IMR-90 (cell line): ENCODE data around the gene TRIM38. TPM values are rescaled to one million over a fixed set of nuclear protein-coding genes. Genes with fewer than 3 reads are reported as not detected.

ENCODE experiments used
- ATAC-seq: fragments of 200-7000 bp; cut with Tn5 transposase; 2 replicates; pipeline ENCODE4 v1.9.1; 2020; ENCODE audit warnings: low read depth, mild to moderate bottlenecking, moderate library complexity
- BruUV-seq: library from RNA; stranded (reverse); fragments of 400-500 nt; replicated peaks from 2 replicates; lab custom pipeline; 2021; lab: Mats Ljungman, UMichigan
- CTCF ChIA-PET: fragments of 300-600 bp; formaldehyde crosslinking; extraction: SDS; loops from one replicate; lab custom pipeline; 2021; ENCODE audit warnings: antibody characterized with exemption; lab: Yijun Ruan, JAX
- POLR2A ChIA-PET: fragments of 300-600 bp; sonication (Branson Sonifier 250); formaldehyde crosslinking; loops from one replicate; lab custom pipeline; 2022; ENCODE audit warnings: antibody characterized with exemption; ENCODE audit not compliant: unreplicated experiment; lab: Charles Lee
- DNase-seq: peaks from one replicate; pipeline ENCODE4 v3.0.0; 2013
- H2AFZ ChIP-seq: replicated peaks from 2 replicates; pipeline ENCODE3; 2013; ENCODE audit warnings: low read length, mild to moderate bottlenecking; ENCODE audit not compliant: poor library complexity
- H2AK5ac ChIP-seq: 2 replicates; pipeline ENCODE4 v1.6.1; 2013; ENCODE audit warnings: low read depth, low read length, inconsistent platforms
- H2AK9ac ChIP-seq: replicated peaks from 2 replicates; pipeline ENCODE3; 2013; ENCODE audit warnings: mild to moderate bottlenecking, low read depth, low read length, moderate library complexity; ENCODE audit not compliant: poor library complexity
- H2BK120ac ChIP-seq: 2 replicates; pipeline ENCODE4 v1.6.1; 2013; ENCODE audit warnings: low read depth, low read length, inconsistent platforms
- H2BK15ac ChIP-seq: 3 replicates; pipeline ENCODE4 v1.6.1; 2013; ENCODE audit warnings: low read depth, low read length, inconsistent platforms
- H2BK20ac ChIP-seq: 2 replicates; pipeline ENCODE4 v1.6.1; 2013; ENCODE audit warnings: low read depth, mild to moderate bottlenecking, inconsistent platforms, low read length, moderate library complexity
- H2BK5ac ChIP-seq: 2 replicates; pipeline ENCODE4 v1.6.1; 2013; ENCODE audit warnings: mild to moderate bottlenecking, low read depth, low read length, inconsistent platforms; ENCODE audit not compliant: poor library complexity, severe bottlenecking
- H3K14ac ChIP-seq: replicated peaks from 2 replicates; pipeline ENCODE4 v1.6.1; 2013; ENCODE audit warnings: low read depth, low read length, inconsistent platforms
- H3K18ac ChIP-seq: 2 replicates; pipeline ENCODE4 v1.6.1; 2013; ENCODE audit warnings: low read depth, low read length, control low read depth
- H3K23ac ChIP-seq: 2 replicates; pipeline ENCODE4 v1.6.1; 2013; ENCODE audit warnings: low read depth, low read length, inconsistent platforms
- H3K27ac ChIP-seq: 2 replicates; pipeline ENCODE4 v1.5.1; 2013; ENCODE audit warnings: mild to moderate bottlenecking, control low read depth, low read length; ENCODE audit not compliant: insufficient read depth
- H3K27me3 ChIP-seq: 2 replicates; pipeline ENCODE4 v1.6.1; 2013; ENCODE audit warnings: low read length; ENCODE audit not compliant: control insufficient read depth, insufficient read depth
- H3K36me3 ChIP-seq: 2 replicates; pipeline ENCODE4 v1.6.1; 2013; ENCODE audit warnings: low read length, mixed read lengths; ENCODE audit not compliant: control insufficient read depth, insufficient read depth
- H3K4ac ChIP-seq: 2 replicates; pipeline ENCODE4 v1.6.1; 2013; ENCODE audit warnings: low read depth, low read length, inconsistent platforms
- H3K4me1 ChIP-seq: 2 replicates; pipeline ENCODE4 v1.6.1; 2013; ENCODE audit warnings: low read length, mixed read lengths; ENCODE audit not compliant: control insufficient read depth, insufficient read depth
- H3K4me2 ChIP-seq: 2 replicates; pipeline ENCODE4 v1.6.1; 2013; ENCODE audit warnings: low read depth, mild to moderate bottlenecking, control low read depth, low read length, moderate library complexity
- H3K4me3 ChIP-seq: 2 replicates; pipeline ENCODE4 v1.5.1; 2013; ENCODE audit warnings: low read depth, mild to moderate bottlenecking, control low read depth, low read length, moderate library complexity; ENCODE audit not compliant: insufficient read depth
- H3K56ac ChIP-seq: 2 replicates; pipeline ENCODE4 v1.6.1; 2013; ENCODE audit warnings: low read length, inconsistent platforms; ENCODE audit not compliant: insufficient read depth; ENCODE audit errors: extremely low read depth
- H3K79me1 ChIP-seq, 2 experiments: 2 replicates each; pipeline ENCODE4 v1.6.1; 2013; ENCODE audit warnings: low read length in 2 of 2, inconsistent platforms in 1 of 2, low read depth in 1 of 2
- H3K9ac ChIP-seq: 2 replicates; pipeline ENCODE4 v1.6.1; 2013; ENCODE audit warnings: low read depth, low read length, control low read depth
- H3K9me1 ChIP-seq: 2 replicates; pipeline ENCODE4 v1.6.1; 2013; ENCODE audit warnings: low read length, inconsistent platforms; ENCODE audit not compliant: insufficient read depth
- H3K9me3 ChIP-seq: 2 replicates; pipeline ENCODE4 v1.6.1; 2013; ENCODE audit warnings: low read length; ENCODE audit not compliant: control insufficient read depth, insufficient read depth
- H4K20me1 ChIP-seq: 2 replicates; pipeline ENCODE4 v1.6.1; 2013; ENCODE audit warnings: low read length, inconsistent platforms; ENCODE audit not compliant: insufficient read depth
- H4K5ac ChIP-seq: 2 replicates; pipeline ENCODE4 v1.6.1; 2013; ENCODE audit warnings: mild to moderate bottlenecking, low read depth, low read length, control low read depth
- H4K8ac ChIP-seq, 2 experiments: 2 replicates each; pipeline ENCODE4 v1.6.1; 2013; ENCODE audit warnings: low read depth in 2 of 2, low read length in 2 of 2, control low read depth in 1 of 2, inconsistent platforms in 1 of 2
- H4K91ac ChIP-seq: 2 replicates; pipeline ENCODE4 v1.6.1; 2013; ENCODE audit warnings: low read depth, low read length, inconsistent platforms; ENCODE audit not compliant: insufficient read depth
- BHLHE40 ChIP-seq: fragments of 150-350 bp; IDR thresholded peaks from 2 replicates; pipeline ENCODE4 v1.6.1; 2016; ENCODE audit warnings: mild to moderate bottlenecking, low read depth, low read length
- FOS ChIP-seq: fragments of 150-350 bp; IDR thresholded peaks from 2 replicates; pipeline ENCODE4 v1.6.1; 2016; ENCODE audit warnings: low read depth, low read length
- MXI1 ChIP-seq: IDR thresholded peaks from 2 replicates; pipeline ENCODE4 v1.6.1; 2012; ENCODE audit warnings: low read depth, mild to moderate bottlenecking, low read length, moderate library complexity, borderline replicate concordance
- NFE2L2 ChIP-seq: fragments of 150-350 bp; IDR thresholded peaks from 2 replicates; pipeline ENCODE4 v1.6.1; 2016; ENCODE audit warnings: low read depth, mild to moderate bottlenecking, low read length
- RAD21 ChIP-seq: IDR thresholded peaks from 2 replicates; pipeline ENCODE4 v1.6.1; 2012; ENCODE audit warnings: low read length, improper control_type of control experiment
- WGBS, 2 experiments: methylation state at CpG; one replicate each; pipeline versions ENCODE4 v1.1.5 to v1.1.7; 2013; ENCODE audit warnings: missing lambda C conversion rate in 2 of 2; ENCODE audit not compliant: insufficient read length in 1 of 2; ENCODE audit errors: extremely low coverage in 2 of 2; 5-methylcytosine and 5-hydroxymethylcytosine counted together
- dilution Hi-C: fragments of 300-500 bp; cut with HindIII; formaldehyde crosslinking; loops from one replicate; pipeline ENCODE4 v1.14.3; 2018; ENCODE audit warnings: low sequenced_read_pairs; ENCODE audit not compliant: unreplicated experiment
- in situ Hi-C: fragments of 300-500 bp; cut with MboI; formaldehyde crosslinking; loops from 3 replicates; pipeline ENCODE4 v1.14.3; 2019; ENCODE audit warnings: low sequenced_read_pairs, inconsistent platforms, mixed read lengths
- intact Hi-C: fragments of 100-400 bp; cut with micrococcal nuclease; formaldehyde crosslinking; loops from 2 replicates; pipeline ENCODE4 v1.10.0; 2022
- polyA plus RNA-seq, 3 experiments: library from polyadenylated mRNA; depleted of rRNA; stranded (reverse); fragments of >200 nt; gene quantifications; 2 replicates each; pipeline ENCODE4 v1.2.3, GENCODE V29; 2012; ENCODE audit warnings: low replicate concordance in 1 of 3
- total RNA-seq: library from RNA; depleted of rRNA; stranded (reverse); fragments of >200 nt; gene quantifications from 2 replicates; pipeline ENCODE4 v1.2.3, GENCODE V29; 2012

The TRIM38 gene
- total and polyA plus RNA-seq, 2 of the 4 experiments (the other 2 are of a cell fraction), result 4.1 to 6.3 TPM

- TF ChIP-seq RAD21, result no peak
- TF ChIP-seq BHLHE40, result peak; percentile 2; the same call in 1 of the 2 replicates
- TF ChIP-seq MXI1, result peak; percentile 73; the same call in 1 of the 2 replicates
Observed at GRCh38 chr6:26031595-26032339, 69.2 kb downstream of the TRIM38 start (continued).

GRCh38 chr6:26032340-26033084, 69.9 kb downstream of the TRIM38 start:
- H4K8ac ChIP-seq, result peak overlapping the region; percentile 39 to 79
- peak overlapping the region; percentile 92 for H3K27ac ChIP-seq
- no CpG with 5 or more reads among the region's 19 CpGs for WGBS, 2 experiments
- H3K4me1 ChIP-seq, result no peaks in the 10 kb centered on the region
- no peaks in the 10 kb centered on the region for H4K20me1 ChIP-seq
- POLR2A ChIA-PET, result interaction anchor here (0.6 to 2.9 kb wide), 8 partner anchors 11 to 1777 kb away, joined by 3 to 15 read pairs (median 6); a partner anchor contains a TSS
- dilution Hi-C loops, result no loop called here
- H3K18ac ChIP-seq, result peak overlapping the region; percentile 46
- peak overlapping the region; percentile 92 for H3K4me2 ChIP-seq
- H4K91ac ChIP-seq, result peak overlapping the region; percentile 50
- no TSS peak for BruUV-seq
- intact Hi-C loops, result loop anchor here (1.0 to 5.0 kb wide), 5 partner anchors 11 to 1861 kb away; a partner anchor contains a TSS
- peak overlapping the region; percentile 20 for H2AK5ac ChIP-seq
- peak overlapping the region; percentile 79 for H2AK9ac ChIP-seq
- no peaks in the 10 kb centered on the region for H3K36me3 ChIP-seq
- peak overlapping the region; percentile 82 for H3K9ac ChIP-seq
- peak overlapping the region; percentile 89 for H2BK5ac ChIP-seq
- CTCF ChIA-PET, result interaction anchor here (1.4 to 2.6 kb wide), 3 partner anchors 12 to 15 kb away, joined by 3 to 10 read pairs (median 8); a partner anchor contains a TSS
- H4K5ac ChIP-seq, result peak overlapping the region; percentile 28
- in situ Hi-C loops, result loop anchor here (10.0 kb wide), 2 partner anchors 1102 to 1782 kb away; a partner anchor contains a TSS
- TF ChIP-seq NFE2L2, result no peak
- no peak for TF ChIP-seq FOS
- no peak for TF ChIP-seq RAD21
- 0 out of 2 replicates have a peak, but pooled peaks have one; percentile 0 for TF ChIP-seq BHLHE40
- H2AFZ ChIP-seq, result peak overlapping the region; percentile 69
- H2BK20ac ChIP-seq, result peak overlapping the region; percentile 53; the same call in 1 of the 2 replicates
- no peaks in the 10 kb centered on the region for H3K79me1 ChIP-seq
- H3K9me1 ChIP-seq, result no peaks in the 10 kb centered on the region
- H3K9me3 ChIP-seq, result no peaks in the 10 kb centered on the region
- H3K27me3 ChIP-seq, result no peaks in the 10 kb centered on the region
- peak; percentile 38 for DNase-seq
- peak overlapping the region; percentile 34 for H3K14ac ChIP-seq
- H3K23ac ChIP-seq, result peak overlapping the region; percentile 79
- H3K56ac ChIP-seq, result peak overlapping the region; percentile 92
- peak overlapping the region; percentile 84; the same call in 2 of the 3 replicates for H2BK15ac ChIP-seq
- H3K4ac ChIP-seq, result peak overlapping the region; percentile 44
- H3K4me3 ChIP-seq, result peak overlapping the region; percentile 73
- H2BK120ac ChIP-seq, result peak overlapping the region; percentile 81
- ATAC-seq, result peak; percentile 12
